Stimulated activated CD8-positive, alpha-beta memory T cell treated with anti-CD3 and anti-CD28 coated beads, Interleukin-12 subunit alpha, Interleukin-12 subunit beta, amount 100 ng/mL, for 24 hours (primary cell): ENCODE measurements around the gene LRBA.

Experiments
- DNase-seq: peaks from one replicate; pipeline ENCODE4 v3.0.0-alpha.2; 2020; ENCODE audit errors: extremely low read depth

LRBA gene

GRCh38 chr4:150216726-150217125 is 798.4 kb downstream of the LRBA start:
- DNase-seq, result no peak

GRCh38 chr4:150215601-150216000 is 799.5 kb downstream of the LRBA start:
- DNase-seq, result no peak
